ENCODE results near the gene HMCN2.

Gene HMCN2

GRCh38 chr9:130265431-130266235 lies at the start of gene HMCN2:
TSS of gene HMCN2 (plus strand) at chr9:130265760. CDS start at chr9:130265879, 119 bp downstream.
- peak; percentile 48 for DNase-seq

GRCh38 chr9:130217838-130218237 lies 47.7 kb upstream of the HMCN2 start:
- DNase-seq = no peak

GRCh38 chr9:130219661-130220096 lies 45.9 kb upstream of the HMCN2 start:
- no peak for DNase-seq

GRCh38 chr9:130220352-130220751 lies 45.2 kb upstream of the HMCN2 start:
- DNase-seq = no peak

GRCh38 chr9:130222833-130223232 lies 42.7 kb upstream of the HMCN2 start:
- no peak for DNase-seq

- DNase-seq = no peak
These were observed 40.5 kb upstream of the HMCN2 start for GRCh38 chr9:130225071-130225470.

GRCh38 chr9:130225586-130225985 lies 40.0 kb upstream of the HMCN2 start:
- no peak for DNase-seq

- DNase-seq = no peak
These were observed 39.4 kb upstream of the HMCN2 start for GRCh38 chr9:130226112-130226511.

GRCh38 chr9:130227833-130228232 lies 37.7 kb upstream of the HMCN2 start:
- no peak for DNase-seq

- no peak for DNase-seq
These were observed 35.8 kb upstream of the HMCN2 start for GRCh38 chr9:130229759-130230158.

- DNase-seq = no peak
These were observed 34.9 kb upstream of the HMCN2 start for GRCh38 chr9:130230631-130231030.

GRCh38 chr9:130232899-130233586 lies 32.5 kb upstream of the HMCN2 start:
- DNase-seq = no peak

- no peak for DNase-seq
These were observed 32.0 kb upstream of the HMCN2 start for GRCh38 chr9:130233587-130233945.

GRCh38 chr9:130234340-130235260 lies 31.0 kb upstream of the HMCN2 start:
- DNase-seq = no peak

- DNase-seq = peak; percentile 78
These were observed 29.8 kb upstream of the HMCN2 start for GRCh38 chr9:130235558-130236435.

- DNase-seq = no peak
These were observed 29.0 kb upstream of the HMCN2 start for GRCh38 chr9:130236436-130236985.

GRCh38 chr9:130237076-130237475 lies 28.5 kb upstream of the HMCN2 start:
- no peak for DNase-seq

- no peak for DNase-seq
These were observed 27.6 kb upstream of the HMCN2 start for GRCh38 chr9:130237763-130238524.

GRCh38 chr9:130239363-130239695 lies 26.2 kb upstream of the HMCN2 start:
- no peak for DNase-seq

- DNase-seq = no peak
These were observed 25.8 kb upstream of the HMCN2 start for GRCh38 chr9:130239741-130240241.

All from NCI-H69 (cell line).